ENCODE data around the gene ENAH.
A peak's percentile ranks its signal among the peaks of the same experiment; 100 is the strongest.

Gene ENAH

DNA sequence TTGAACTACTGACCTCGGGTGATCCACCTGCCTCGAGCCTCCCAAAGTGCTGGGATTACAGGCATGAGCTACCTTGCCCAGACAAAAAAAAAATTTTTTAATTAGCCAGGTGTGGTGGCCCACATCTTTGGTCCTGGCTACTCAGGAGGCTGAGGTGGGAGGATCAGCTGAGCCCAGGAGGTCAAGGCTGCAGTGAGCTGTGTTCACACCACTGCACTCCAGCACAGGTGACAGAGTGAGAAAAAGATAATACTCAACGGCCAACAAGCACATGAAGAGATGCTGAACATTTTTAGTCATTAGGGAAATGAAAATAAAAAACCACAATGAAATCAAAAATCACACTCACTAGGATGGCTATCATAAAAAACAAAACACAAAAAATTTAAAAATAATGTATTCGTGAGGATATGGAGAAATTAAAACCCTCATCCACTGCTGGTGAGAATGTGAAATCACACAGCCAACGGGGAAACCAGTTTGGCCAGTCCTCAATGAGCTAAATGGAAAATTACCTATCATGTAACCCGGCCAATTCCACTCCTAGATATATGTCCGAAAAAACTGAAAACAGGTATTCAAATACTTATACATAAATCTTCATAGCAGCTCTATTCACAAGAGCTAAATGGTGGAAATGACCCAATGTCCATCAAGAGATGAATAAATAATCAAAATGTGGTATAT is 41.2 kb downstream of the ENAH start:
- DNase-seq (ENCODE audit: low read depth, low spot score), result no peak
- peak overlapping the region; percentile 1 for H3K27ac ChIP-seq

DNA sequence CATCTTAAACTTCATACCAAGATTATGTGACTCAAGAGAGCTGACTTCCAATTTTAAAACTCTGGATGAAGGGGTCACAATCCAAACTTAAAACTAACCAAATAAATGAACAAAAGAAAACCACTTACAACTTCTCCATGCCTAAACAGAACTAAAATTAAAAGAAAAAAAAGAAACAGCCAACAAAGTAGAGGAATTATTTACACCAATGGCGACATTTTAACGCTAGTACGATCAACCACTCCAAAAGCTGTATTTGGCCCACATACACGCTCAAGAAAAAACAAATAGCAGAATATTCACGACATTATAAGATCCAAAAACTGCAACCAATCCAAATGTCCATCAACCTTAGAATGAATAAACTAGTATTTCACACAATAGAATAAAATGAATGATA is 42.4 kb downstream of the ENAH start:
- no peak overlapping the region for H3K27ac ChIP-seq

GRCh38 chr1:225608014-225608796 is 44.7 kb downstream of the ENAH start:
- DNase-seq (ENCODE audit: low read depth, low spot score), result no peak
- no peak overlapping the region for H3K27ac ChIP-seq

More for the DNA sequence above, 42.4 kb downstream of the ENAH start:
- DNase-seq (ENCODE audit: low read depth, low spot score), result no peak

- DNase-seq (ENCODE audit: low read depth, low spot score), result no peak
- no peak overlapping the region for H3K27ac ChIP-seq
These were observed 45.6 kb downstream of the ENAH start for GRCh38 chr1:225607355-225607754.

DNA sequence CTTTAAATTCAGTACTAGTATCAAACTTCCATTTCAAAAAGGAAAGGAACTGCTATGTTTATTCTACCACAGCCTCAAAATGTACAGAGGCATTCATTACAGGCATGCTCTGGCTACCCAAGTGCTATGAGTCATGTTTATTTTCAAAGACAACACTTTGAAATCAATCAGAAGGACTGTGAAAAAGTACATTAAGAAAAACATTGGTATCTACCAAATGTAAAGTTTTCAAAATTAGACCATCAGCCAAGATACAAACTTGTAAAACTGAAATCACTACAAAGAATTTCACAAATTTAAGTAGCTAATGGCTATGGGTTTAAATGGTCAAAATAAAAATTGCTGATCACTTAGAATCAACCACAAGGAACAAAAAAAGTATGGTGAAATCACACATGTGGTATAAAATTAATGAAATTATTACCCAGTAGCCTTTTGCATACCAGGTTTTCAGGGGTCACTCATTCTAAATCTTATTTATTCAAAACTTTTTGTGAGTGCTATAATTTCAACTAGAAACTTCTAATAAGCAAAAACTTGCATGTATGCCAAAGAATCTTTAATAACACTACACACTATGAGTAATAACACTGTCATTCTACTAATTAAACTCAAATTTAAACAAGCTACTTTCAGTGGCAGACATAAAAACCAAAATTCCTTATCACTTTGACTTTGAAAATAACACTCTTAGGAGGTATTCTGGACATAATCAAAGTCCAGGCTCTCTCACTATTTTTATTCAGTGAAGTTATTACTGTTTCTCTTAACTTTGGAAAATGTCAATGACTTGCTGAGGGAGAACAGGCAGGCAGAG is 49.2 kb downstream of the ENAH start:
- peak overlapping the region; percentile 29 for H3K27ac ChIP-seq
- no peak for DNase-seq (ENCODE audit: low read depth, low spot score)

- no peak for DNase-seq (ENCODE audit: low read depth, low spot score)
- H3K27ac ChIP-seq, result no peak overlapping the region
These were observed 50.2 kb downstream of the ENAH start for GRCh38 chr1:225602590-225603206.

- no peak for DNase-seq (ENCODE audit: low read depth, low spot score)
These were observed 50.9 kb downstream of the ENAH start for GRCh38 chr1:225601902-225602589.

GRCh38 chr1:225598847-225599246 is 54.1 kb downstream of the ENAH start:
- DNase-seq (ENCODE audit: low read depth, low spot score), result no peak
- no peak overlapping the region for H3K27ac ChIP-seq

More at GRCh38 chr1:225601902-225602589, 50.9 kb downstream of the ENAH start:
- H3K27ac ChIP-seq, result no peak overlapping the region

DNA sequence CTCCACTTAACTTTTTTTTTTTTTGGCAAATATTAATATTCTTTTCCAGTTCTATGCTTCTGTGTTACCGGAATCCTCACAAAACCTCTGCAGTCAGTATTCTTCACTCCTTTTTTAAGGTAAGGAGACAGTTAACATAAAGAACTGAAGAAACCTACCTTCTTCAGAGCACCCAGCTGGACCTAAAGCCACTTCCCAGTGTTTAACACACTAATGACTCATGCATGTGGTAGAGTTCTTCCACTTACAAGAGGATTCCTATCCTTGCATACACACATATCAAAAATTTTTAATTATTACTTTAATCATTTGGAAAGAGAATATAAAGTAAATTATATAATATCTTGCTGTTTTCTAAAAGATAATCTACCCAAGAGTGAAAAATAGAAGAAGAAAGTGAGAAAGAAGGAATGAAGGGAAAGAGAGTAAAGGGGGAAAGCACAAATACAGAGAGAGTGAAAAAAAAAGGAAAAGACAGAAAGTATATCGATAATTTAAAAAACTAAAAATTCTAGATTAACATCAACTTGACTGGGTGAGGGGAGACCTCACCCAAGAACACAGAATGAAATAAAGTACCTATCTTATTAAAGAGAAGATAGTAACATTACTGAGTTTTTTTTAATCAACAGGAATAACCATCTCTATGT is 54.9 kb downstream of the ENAH start:
- H3K27ac ChIP-seq, result no peak overlapping the region
- DNase-seq (ENCODE audit: low read depth, low spot score), result peak; percentile 5

GRCh38 chr1:225596736-225597135 is 56.2 kb downstream of the ENAH start:
- no peak overlapping the region for H3K27ac ChIP-seq
- DNase-seq (ENCODE audit: low read depth, low spot score), result no peak

DNA sequence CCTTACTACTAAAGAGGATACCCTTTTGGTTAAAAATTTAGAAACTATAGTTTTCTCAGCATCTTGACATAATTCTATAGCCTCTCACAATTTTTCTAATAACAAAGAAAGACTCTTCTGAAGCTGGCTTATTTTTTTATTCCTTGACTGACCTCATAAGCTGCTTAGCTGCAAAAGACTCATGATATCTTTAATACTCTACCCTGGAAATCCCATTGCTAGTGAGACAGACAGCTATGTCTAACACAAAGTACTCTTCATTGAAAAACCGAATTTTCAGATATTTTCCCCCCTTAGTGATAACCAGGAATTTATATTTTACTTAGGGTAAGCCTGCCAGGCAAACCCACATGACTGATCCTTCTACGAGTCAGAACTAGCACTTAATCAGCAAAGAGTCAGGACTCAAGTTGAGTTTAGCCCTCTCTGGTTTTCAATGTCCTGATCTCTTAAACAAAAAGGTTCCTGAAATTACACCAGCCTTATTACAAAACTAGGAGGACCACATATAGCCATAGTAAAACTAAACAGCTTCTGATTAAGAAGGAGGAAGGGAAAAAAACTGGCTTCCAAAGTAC is 56.9 kb downstream of the ENAH start:
- no peak for DNase-seq (ENCODE audit: low read depth, low spot score)

DNA sequence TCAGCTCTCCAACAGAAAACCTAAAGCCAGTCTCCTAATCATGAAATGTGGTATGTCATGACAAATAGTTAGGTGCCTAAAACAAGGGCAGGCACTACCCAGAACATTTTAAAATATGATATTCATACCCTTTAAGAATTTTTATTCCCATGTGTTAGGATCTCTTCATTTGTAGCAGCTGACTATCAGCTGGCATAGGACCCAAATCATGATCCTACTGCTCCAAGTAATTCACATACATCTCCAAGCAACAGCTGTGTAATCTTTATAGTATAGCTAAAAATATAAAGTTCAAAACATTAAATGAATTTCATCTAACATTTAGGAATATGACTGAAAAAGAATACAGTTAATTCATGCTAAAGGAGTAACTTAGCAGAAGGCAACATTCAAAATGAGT is 57.5 kb downstream of the ENAH start:
- DNase-seq (ENCODE audit: low read depth, low spot score), result no peak
- H3K27ac ChIP-seq, result no peak overlapping the region

More for the DNA sequence above, 56.9 kb downstream of the ENAH start:
- H3K27ac ChIP-seq, result no peak overlapping the region

DNA sequence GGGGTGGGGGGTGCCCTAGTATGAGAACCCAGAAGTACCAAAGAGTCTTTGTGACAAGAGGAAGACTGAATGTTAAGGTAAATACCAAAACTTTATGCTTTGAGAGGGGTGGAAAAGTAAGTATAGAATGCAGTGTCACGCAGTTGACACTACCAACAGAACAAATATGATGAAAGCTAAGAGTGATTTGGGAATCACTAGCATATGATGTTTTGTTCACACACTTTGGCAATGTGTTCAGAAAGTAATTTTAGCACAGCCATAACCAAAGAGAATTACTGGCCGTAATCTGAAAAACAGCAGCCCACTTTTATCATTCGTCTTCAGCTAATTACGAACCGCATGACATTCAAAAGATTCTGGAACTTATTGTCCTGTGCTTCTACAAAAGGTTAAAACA is 59.5 kb downstream of the ENAH start:
- no peak overlapping the region for H3K27ac ChIP-seq
- no peak for DNase-seq (ENCODE audit: low read depth, low spot score)

DNA sequence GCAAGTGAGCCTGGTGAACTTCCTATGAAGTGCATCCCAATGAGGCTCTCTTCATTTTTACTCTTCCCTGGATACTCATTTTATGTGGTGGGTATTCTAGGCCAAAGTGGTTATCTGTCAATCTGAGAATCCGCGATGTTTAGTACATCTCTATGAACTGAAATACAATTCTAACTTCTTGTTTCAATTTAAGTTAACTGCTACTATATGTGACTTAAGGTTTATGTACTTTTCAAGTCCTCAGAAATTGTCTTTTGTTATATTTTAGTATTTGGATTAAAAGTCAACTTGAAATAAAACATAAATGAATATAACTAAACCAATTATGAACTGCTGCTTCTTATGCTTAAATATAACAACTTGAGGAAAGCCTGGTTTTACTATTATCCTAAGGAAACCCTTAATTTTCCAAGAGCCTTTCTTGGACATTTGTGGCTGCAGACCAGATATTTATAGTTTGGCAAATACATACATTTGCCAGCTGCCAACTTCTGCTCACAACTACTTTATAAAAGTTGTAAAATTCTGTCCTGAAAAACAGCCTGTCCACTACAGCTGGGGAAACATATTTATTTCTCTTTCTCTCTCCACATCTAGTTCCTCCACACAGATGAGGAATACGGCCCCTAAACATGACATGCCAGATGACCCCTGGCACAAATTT is 60.4 kb downstream of the ENAH start:
- no peak overlapping the region for H3K27ac ChIP-seq
- no peak for DNase-seq (ENCODE audit: low read depth, low spot score)

DNA sequence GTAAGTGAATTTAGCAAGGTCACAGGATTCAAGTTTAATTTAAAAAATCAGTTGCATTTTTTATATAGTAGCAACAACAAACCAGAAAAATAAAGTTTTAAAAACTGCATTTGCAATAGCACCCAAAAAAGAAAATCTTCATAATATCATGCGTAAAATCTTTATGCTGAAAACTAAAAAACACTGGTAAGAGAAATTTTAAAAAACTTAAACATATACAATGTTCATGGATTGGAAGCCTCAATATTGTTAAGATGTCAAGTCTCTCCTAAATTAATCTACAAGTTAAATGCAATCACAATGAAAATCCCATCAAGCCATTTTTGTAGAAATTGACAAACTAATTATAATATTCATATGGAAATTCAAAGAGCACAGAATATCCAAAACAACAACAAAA is 65.6 kb downstream of the ENAH start:
- DNase-seq (ENCODE audit: low read depth, low spot score), result no peak
- no peak overlapping the region for H3K27ac ChIP-seq

- DNase-seq (ENCODE audit: low read depth, low spot score), result no peak
- no peak overlapping the region for H3K27ac ChIP-seq
These were observed 71.7 kb downstream of the ENAH start for GRCh38 chr1:225581186-225581585.

DNA sequence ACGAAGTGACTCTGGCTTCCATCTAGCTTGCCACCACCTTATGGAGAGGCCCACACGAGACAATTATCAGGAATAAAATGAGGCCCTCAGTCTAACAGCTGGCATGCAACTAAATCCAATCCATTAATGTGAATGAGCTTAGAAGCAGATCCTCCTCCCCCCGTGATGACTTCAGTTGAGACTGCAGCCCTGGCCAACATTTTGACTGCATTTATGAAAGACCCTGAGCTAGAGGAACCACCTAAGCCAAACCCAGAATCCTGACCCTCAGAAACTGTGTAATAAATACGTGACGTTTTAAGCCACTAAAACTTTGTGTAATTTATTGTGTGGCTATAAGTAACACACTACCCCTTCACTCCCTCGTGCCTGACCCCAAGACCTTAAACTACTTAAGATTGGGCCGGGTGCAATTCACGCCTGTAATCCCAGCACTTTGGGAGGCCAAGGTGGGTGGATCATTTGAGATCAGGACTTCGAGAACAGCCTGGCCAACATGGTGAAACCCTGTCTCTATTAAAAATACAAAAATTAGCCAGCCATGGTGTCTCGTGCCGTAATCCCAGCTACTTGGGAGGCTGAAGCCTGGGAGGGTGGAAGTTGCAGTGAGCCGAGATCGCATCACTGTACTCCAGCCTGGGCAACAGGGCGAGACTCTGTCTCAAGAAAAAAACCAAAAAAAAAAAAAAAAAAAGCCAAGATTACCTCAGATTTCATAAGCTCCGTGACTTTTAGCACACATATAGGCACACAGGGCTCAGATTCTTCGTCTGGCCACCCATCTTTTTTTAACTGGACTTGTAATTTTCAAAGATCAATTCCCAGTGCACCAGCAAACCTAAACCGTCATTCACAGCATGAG is 72.5 kb downstream of the ENAH start:
- DNase-seq (ENCODE audit: low read depth, low spot score), result no peak
- no peak overlapping the region for H3K27ac ChIP-seq
